ENCODE results near the gene OXCT2. TPM values are rescaled to one million over a fixed set of nuclear protein-coding genes. Genes with fewer than 3 reads are reported as not detected.
A peak's percentile ranks its signal among the peaks of the same experiment; 100 is the strongest.
"Not testable (repeated sequence)": the region's sequence is repeated elsewhere in the genome, so short reads cannot be mapped to it uniquely, and the experiment has no call there.

The OXCT2 gene
- total RNA-seq, result 1.5 and 1.8 TPM in 2 replicates

DNA sequence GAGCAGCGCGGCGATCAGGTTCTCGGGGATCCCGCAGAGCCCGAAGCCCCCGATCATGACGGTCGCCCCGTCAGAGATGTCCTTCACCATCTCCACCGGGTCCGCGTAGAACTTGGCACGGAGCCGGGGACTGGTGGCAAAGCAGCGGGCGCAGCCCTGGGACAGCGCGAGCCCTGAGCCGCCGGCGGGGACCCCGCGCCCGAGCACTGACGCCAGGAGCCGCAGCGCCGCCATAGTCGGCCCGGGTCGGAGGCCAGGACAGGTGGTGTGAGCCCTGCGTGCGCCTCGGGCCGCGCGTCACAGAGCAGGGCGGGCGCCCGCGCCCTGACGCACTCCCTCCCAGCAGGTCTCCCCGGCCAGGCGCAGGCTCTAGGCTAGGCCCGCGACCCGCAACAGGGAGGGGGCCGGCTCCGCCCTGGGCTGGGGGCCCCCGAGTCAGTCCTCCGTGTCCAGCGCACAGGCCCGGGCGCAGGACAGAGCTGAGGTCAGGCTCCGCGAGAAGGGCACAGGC, at the start of gene OXCT2:
OXCT2 (minus strand) TSS at position 327 of the 511 bp plus-strand sequence; CDS start at position 234, 93 bp downstream.
- peak within 1 kb of the TSS; percentile 84 for H3K27ac Mint-ChIP-seq
- DNase-seq; H3K9me3 Mint-ChIP-seq; H3K27me3 Mint-ChIP-seq; intact Hi-C loops (cut with micrococcal nuclease); H3K4me1 Mint-ChIP-seq; H3K36me3 Mint-ChIP-seq (ENCODE audit: low read depth): not testable (repeated sequence)
- peak within 1 kb of the TSS; percentile 76 for H3K4me3 Mint-ChIP-seq

DNA sequence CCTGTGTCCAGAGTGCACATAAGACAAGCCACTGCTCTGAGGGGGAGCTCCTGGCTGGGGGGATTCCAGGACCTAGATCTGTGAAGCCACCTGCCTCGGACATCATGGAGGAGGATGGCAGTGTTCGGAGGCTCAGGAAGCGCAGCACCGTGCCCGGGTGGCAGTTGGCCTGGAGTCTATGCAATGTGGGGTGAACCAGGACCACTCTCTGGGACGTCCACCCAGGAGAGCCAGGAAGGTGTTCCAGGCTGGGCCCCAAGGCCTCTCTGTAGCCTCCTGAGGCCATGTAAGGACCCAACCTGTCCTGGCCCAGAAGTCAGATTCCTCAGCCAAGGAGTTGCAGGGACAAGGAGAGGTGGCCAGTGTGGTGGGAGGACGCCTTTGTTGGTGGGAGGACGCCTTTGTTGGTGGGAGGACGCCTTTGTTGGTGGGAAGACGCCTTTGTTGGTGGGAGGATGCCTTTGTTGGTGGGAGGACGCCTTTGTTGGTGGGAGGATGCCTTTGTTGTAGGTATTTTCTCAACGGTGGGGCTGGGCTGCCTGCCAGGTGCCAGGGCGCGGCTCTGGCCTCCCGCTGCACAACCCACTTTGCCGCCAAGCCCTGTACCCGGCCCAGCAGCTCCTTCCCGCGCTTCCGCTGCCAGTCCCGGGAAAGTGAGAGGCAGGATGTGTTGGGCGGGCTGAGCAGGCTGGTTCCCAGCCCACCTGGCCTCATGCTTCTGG, 48.1 kb upstream of the OXCT2 start:
- Mint-ChIP-seq H3K9me3 (no peaks in the 10 kb centered on the region), H3K4me3 (no peak overlapping the region), H3K4me1 (peaks cover 13% of the 10 kb centered on the region), H3K36me3 (ENCODE audit: low read depth) (no peaks in the 10 kb centered on the region), H3K27me3 (peaks cover 16% of the 10 kb centered on the region), H3K27ac (no peak overlapping the region)
- intact Hi-C loops (cut with micrococcal nuclease), result loop anchor here (5.0 kb wide), 1 partner anchor 98 kb away; no protein-coding TSS in a partner anchor
- no peak for DNase-seq

DNA sequence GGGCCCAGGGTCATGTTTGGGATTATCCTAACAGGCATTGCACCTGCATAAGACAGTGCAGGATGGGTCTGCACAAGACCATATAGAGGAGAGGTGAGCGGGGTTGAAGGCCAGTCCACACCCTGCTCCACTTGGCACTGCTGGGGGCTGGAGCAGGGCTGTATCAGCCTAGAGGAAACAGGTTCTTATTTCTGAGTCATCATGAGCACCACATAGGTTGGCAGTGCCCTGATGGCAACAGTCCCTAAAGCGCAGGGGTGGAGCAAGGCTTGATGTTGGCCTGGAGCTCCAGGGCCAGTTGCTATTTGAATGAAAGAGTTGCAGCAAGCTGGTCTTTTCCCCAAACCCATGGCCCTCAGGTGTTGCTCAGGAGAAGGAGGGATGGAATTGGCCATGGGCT, 47.3 kb upstream of the OXCT2 start:
- peaks cover 13% of the 10 kb centered on the region for H3K4me1 Mint-ChIP-seq
- H3K27ac Mint-ChIP-seq, result no peak overlapping the region
- no peaks in the 10 kb centered on the region for H3K36me3 Mint-ChIP-seq (ENCODE audit: low read depth)
- H3K4me3 Mint-ChIP-seq, result no peak overlapping the region
- no peak for DNase-seq
- peaks cover 16% of the 10 kb centered on the region for H3K27me3 Mint-ChIP-seq
- intact Hi-C loops (cut with micrococcal nuclease), result loop anchor here (5.0 kb wide), 1 partner anchor 99 kb away; no protein-coding TSS in a partner anchor
- no peaks in the 10 kb centered on the region for H3K9me3 Mint-ChIP-seq

DNA sequence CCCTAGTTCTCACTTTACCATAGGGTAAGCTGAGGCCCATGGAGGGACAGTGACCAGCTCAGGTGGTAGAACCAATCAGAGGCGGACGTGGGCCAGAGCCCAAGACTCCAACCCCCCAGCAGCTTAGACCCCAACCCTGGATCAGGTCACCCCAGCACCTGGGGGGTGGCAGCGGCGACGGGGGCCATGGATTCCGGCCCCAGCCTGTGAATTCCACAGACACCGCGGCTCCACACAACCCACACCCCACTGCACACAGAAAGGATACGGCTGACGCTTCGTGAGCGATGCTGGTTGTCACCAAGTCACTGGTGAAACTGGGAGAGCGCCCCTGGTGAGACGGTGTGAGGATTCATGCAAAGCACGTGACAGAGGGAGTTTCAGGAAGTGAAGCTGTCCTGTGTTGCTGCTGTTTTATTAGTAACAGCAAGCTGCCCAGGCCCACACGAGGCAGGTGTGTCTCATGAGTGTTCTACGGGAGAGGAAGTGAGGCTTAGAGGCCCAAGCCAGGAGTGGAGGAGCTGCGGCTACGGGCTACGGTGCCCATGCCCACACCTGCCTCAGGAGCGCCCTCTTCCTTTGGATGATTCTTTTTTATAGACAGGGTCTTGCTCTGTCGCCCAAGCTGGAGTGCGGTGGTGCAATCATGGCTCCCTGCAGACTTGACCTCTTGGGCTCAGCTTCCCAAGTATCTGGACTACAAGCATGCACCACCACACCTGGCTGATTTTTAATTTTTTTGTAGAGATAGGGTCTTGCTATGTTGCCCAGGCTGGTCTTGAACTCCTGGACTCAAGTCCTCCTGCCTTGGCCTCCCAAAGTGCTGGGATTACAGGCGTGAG, 46.2 kb upstream of the OXCT2 start:
- H3K4me3 Mint-ChIP-seq, result peak overlapping the region; percentile 51

DNA sequence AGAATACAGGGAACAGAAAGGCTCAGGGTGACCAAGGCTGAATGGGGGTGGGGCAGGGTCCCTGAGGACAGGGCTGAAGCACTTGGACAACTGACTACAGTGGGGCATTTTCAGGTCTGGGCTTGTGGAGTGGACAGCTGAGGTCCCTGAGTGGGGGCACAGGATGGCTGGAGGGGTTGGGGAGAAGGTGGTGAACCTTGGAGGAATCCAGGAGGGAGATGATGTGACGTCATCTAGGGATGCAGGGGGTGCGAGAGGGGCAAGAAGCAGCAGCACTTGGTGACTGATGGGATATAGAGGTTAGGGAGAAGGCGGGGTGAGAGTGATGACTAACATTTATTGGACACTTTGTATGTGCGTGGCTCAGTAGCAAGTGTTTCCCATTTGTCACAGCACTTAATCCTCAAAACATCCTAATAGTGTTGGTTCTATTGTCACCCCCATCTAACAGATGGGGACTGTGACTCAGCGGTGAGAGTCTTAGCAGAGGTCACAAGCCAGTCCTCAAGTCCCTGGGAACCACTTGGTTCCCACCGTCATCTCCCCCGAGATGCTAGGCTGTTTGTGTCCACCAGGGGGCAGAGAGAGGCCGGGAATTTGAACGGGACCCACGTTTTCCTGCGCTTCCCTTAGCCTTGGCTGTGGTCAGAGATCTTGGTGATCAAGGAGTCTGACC, 45.4 kb upstream of the OXCT2 start:
- Mint-ChIP-seq H3K4me1 (peaks cover 13% of the 10 kb centered on the region), H3K27ac (no peak overlapping the region), H3K9me3 (no peaks in the 10 kb centered on the region), H3K27me3 (peaks cover 10% of the 10 kb centered on the region), H3K36me3 (ENCODE audit: low read depth) (no peaks in the 10 kb centered on the region), H3K4me3 (no peak overlapping the region)
- intact Hi-C loops (cut with micrococcal nuclease), result loop anchor here (1.0 to 5.0 kb wide), 3 partner anchors 86 to 156 kb away; no protein-coding TSS in a partner anchor
- peak; percentile 91 for DNase-seq

More for the DNA sequence above, 46.2 kb upstream of the OXCT2 start:
- peaks cover 13% of the 10 kb centered on the region for H3K4me1 Mint-ChIP-seq
- H3K27me3 Mint-ChIP-seq, result peaks cover 14% of the 10 kb centered on the region
- H3K27ac Mint-ChIP-seq, result peak overlapping the region; percentile 52
- peak; percentile 82 for DNase-seq
- intact Hi-C loops (cut with micrococcal nuclease), result loop anchor here (1.0 to 5.0 kb wide), 3 partner anchors 85 to 155 kb away; no protein-coding TSS in a partner anchor
- H3K9me3 Mint-ChIP-seq; H3K36me3 Mint-ChIP-seq (ENCODE audit: low read depth): not testable (repeated sequence)

DNA sequence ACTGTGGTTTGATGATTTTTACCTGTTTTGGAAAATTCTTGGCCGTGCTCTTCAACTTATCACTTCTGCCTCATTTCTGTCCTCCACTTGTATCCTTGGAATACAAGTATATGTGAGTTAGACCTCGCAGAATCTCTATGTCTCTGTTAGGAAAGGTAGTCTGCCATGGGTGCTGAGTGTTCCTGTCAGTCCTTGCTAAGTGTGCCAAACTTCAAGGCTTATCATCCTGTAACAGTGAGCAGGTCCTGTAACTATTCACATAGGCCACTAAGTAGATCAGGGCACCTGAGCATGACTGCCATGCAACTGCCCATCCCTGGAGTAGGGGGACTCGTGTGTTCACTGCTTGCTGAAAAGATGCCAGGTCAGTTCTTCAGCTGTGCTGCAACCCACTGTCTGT, 41.8 kb upstream of the OXCT2 start:
- intact Hi-C loops (cut with micrococcal nuclease), result no loop called here
- no peaks in the 10 kb centered on the region for H3K9me3 Mint-ChIP-seq
- no peaks in the 10 kb centered on the region for H3K36me3 Mint-ChIP-seq (ENCODE audit: low read depth)
- H3K4me1 Mint-ChIP-seq, result peaks cover 13% of the 10 kb centered on the region
- no peak for DNase-seq
- no peak overlapping the region for H3K27ac Mint-ChIP-seq
- H3K27me3 Mint-ChIP-seq, result peaks cover 9% of the 10 kb centered on the region
- H3K4me3 Mint-ChIP-seq, result no peak overlapping the region

DNA sequence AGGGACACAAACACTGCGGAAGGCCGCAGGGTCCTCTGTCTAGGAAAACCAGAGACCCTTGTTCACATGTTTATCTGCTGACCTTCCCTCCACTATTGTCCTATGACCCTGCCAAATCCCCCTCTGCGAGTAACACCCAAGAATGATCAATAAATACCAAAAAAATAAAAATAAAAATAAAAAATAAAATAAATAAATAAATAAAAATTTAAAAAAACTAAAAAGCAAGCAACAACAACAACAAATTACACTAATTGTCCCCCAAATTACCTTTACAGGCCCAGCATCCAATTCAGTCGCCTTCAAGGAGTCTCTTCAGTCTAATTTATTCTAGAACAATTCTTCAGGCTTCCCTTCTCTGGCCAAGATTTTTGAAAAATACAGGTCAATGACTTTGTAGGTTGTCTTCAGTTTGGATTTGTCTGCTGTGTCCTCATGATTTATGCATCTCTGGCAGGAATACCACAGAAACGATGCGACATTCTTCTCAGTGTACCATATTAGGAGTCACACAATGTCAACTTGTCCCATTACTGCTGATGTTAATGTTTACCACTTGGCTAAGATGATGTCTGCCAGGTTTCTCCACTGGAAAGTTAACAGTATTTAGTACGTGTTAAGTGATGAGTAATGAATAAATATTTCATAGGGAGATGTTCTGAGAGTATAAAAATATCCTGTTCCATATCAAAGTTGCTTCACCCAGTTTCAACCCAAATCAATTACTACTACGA, 37.8 kb upstream of the OXCT2 start:
- no peak for DNase-seq
- peaks cover 2% of the 10 kb centered on the region for H3K4me1 Mint-ChIP-seq
- no peak overlapping the region for H3K4me3 Mint-ChIP-seq

DNA sequence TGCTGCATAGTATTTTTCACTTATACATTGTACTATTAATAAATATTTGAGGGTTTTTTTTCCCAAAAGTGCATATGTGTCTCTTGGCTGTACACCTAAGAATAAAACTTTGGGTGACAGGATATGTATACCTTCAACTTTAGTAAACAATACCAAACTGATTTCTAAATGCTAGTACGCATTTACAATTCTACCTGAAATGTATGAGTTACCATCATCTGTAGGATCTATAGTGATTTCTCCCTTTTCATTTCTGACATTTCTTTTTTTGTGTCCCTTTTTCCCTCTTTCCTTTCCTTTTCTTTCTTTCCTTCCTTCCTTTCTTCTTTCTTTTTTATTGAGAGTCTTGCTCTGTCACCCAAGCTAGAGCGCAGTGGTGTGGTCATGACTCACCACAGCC, 34.2 kb upstream of the OXCT2 start:
- DNase-seq, result no peak
- peaks cover 8% of the 10 kb centered on the region for H3K27me3 Mint-ChIP-seq
- intact Hi-C loops (cut with micrococcal nuclease), result no loop called here
- H3K4me1 Mint-ChIP-seq, result peaks cover 2% of the 10 kb centered on the region
- no peaks in the 10 kb centered on the region for H3K36me3 Mint-ChIP-seq (ENCODE audit: low read depth)
- H3K9me3 Mint-ChIP-seq, result no peaks in the 10 kb centered on the region
- no peak overlapping the region for H3K27ac Mint-ChIP-seq
- H3K4me3 Mint-ChIP-seq, result no peak overlapping the region

More for the DNA sequence above, 37.8 kb upstream of the OXCT2 start:
- Mint-ChIP-seq H3K27ac (no peak overlapping the region), H3K9me3 (no peaks in the 10 kb centered on the region), H3K27me3 (peaks cover 8% of the 10 kb centered on the region), H3K36me3 (ENCODE audit: low read depth) (no peaks in the 10 kb centered on the region)
- intact Hi-C loops (cut with micrococcal nuclease), result no loop called here

DNA sequence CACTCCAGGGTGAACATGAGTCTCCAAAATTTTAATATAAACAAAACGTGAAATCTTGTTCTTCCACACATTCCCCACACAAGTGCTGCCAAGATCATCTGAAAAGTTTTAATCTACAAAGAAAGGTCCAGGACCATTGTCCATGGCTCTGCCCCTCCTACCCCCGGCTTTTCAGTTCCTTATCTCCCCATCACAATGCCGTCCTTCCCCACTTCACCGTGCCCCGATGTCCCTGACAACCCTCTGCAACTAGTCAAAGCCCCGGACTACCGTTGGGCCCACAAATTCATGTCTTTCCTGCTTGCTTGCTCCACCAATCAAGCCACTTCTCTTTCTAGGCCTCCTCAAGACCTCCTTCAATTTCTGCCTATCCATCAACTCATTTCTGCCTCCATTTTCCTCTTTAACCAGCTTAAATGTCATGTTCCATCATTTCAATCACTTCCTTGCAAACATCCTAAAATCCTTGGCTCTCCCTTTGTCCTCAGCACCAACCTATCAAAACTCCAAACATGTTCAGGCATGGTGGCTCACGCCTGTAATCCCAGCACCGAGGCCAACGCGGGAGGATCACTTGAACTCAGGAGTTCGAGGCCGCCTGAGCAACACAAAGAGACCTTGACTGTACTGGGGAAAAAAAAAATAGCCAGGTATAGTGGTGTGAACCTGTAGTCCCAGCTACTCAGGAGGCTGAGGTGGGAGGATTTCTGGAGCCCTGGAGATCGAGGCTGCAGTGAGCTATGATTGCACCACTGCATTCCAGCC, 31.5 kb upstream of the OXCT2 start:
- no peak for DNase-seq
- Mint-ChIP-seq H3K9me3 (no peaks in the 10 kb centered on the region), H3K27ac (no peak overlapping the region), H3K4me1 (peaks cover 11% of the 10 kb centered on the region), H3K27me3 (peaks cover 11% of the 10 kb centered on the region), H3K4me3 (no peak overlapping the region), H3K36me3 (ENCODE audit: low read depth) (no peaks in the 10 kb centered on the region)
- intact Hi-C loops (cut with micrococcal nuclease), result no loop called here

DNA sequence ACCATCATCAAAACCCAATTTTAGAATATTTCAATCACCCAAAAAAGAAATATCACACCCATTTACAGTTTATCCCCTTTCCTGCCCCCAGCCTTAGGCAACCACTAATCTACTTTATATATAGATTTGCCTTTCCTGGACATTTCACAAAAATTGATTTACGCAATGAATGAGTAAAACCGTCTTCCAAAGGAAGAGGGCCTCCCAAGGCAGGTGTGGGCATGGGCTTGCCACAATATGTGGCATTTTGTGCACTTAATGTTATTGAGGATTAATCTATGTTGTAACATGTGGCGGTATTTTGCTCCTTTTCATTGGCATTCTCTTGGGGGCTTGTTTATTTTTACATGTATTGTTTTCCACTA, 29.3 kb upstream of the OXCT2 start:
- DNase-seq, result no peak
- Mint-ChIP-seq H3K9me3 (no peaks in the 10 kb centered on the region), H3K27me3 (peaks cover 12% of the 10 kb centered on the region), H3K36me3 (ENCODE audit: low read depth) (no peaks in the 10 kb centered on the region), H3K4me3 (no peak overlapping the region), H3K4me1 (peaks cover 11% of the 10 kb centered on the region), H3K27ac (no peak overlapping the region)
- intact Hi-C loops (cut with micrococcal nuclease), result no loop called here

DNA sequence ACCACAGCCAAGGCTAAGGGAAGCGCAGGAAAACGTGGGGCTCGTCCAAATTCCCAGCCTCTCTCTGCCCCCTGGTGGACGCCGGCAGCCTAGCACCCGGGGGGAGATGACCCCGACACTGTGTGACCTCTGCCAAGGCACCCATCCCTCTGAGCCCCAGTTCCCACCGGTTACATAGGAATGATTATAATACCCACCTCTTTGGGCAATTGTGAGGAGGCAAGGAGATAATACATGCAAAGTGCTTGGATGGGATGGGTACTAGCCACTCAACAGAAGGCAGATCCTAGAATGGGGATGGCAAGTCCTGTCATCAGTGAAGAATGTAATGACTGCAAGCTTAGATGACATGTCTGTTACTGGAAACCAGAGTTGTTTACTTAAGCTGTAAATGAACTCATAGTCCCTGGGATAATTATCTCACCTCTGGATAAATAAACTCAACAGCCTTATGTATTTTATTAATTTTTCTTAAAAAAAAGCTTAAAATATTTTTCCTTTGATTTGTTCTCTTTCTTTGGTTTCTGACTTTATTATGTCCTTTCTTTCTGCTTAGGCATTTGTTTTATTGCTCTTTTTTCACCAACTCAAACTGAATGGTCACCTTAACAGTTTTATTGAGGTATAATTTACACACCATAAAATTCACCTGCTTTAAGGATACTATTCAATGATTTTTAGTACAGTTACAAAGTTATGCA, 28.8 kb upstream of the OXCT2 start:
- intact Hi-C loops (cut with micrococcal nuclease), result loop anchor here (5.0 to 10.0 kb wide), 3 partner anchors 65 to 195 kb away; partner anchors contain the start of genes HPCAL4 and PPIE
- Mint-ChIP-seq H3K27ac (peak overlapping the region; percentile 76), H3K27me3 (peaks cover 10% of the 10 kb centered on the region), H3K4me3 (peak overlapping the region; percentile 67), H3K36me3 (ENCODE audit: low read depth) (no peaks in the 10 kb centered on the region), H3K4me1 (peaks cover 11% of the 10 kb centered on the region), H3K9me3 (no peaks in the 10 kb centered on the region)
- DNase-seq, result peak; percentile 89

Data from activated CD4-positive, alpha-beta T cell treated with anti-CD3 and anti-CD28 coated beads, Interleukin-2, amount 10 ng/mL, durations not matched to agents 24 days and 14 days (primary cell).